ENCODE results near the gene TUFM.

TUFM gene

DNA sequence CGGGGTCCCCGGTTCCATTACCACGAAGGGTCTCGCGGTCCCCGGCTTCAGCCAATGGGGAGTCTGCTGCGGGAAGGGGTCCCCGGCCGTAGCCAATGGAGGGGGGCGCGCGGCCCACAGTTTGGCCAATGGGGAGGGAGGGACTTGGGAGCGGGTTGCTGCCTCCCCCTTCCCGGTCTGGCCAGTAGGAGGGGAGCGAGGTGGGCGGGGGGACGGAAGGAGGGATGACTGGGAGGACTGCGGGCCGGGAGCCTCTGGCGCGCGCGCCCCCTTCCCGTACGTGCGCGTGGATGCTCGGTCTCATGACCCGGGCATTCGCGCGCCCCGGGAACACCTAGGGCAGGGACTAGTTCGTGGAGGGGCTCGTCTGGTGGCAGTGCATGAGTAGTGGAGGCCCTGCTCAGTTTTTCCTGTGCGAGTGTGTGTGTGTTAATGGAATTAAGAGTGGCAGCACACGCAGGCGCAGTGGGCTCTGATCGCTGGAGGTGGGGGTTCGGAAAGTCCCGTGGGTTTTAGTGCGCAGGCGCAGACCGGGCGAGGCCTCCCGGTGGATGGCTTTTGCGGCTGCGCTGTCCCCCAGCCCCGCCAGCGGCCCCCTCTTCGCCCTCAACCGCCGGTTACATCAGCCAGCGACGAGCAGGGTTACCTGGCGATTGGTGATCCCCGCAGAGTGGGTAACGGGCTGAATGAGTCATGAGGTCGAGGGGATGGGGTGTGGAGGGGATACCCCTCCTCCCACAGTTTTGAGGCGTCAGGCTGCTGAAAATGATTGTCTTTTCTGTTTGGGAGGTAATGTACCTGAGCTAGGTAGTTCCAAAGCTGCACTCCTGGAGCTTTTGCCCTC, 22.1 kb downstream of the TUFM start:
- Histone ChIP-seq H3K4me2 (ENCODE audit: low read length) (peak overlapping the region; percentile 74), H3K27me3 (ENCODE audit: low read depth, low read length) (no peaks in the 10 kb centered on the region), H3K9me3 (ENCODE audit: insufficient read depth, low read length) (no peaks in the 10 kb centered on the region), H3K27ac (ENCODE audit: low read length) (peak overlapping the region; percentile 95), H3K79me2 (ENCODE audit: low read length) (peaks cover 69% of the 10 kb centered on the region), H3K4me1 (ENCODE audit: low read length) (peaks cover 11% of the 10 kb centered on the region), H4K20me1 (ENCODE audit: insufficient read depth, low read length) (peaks cover 25% of the 10 kb centered on the region), H3K4me3 (ENCODE audit: low read length) (peak overlapping the region; percentile 96), H2AFZ (ENCODE audit: low read depth, low read length) (no peak overlapping the region), H3K36me3 (replicated peaks; ENCODE audit: low read depth, low read length) (peaks cover 42% of the 10 kb centered on the region), H3K9ac (ENCODE audit: low read length) (peak overlapping the region; percentile 99)
- TF ChIP-seq, protein P1, sequence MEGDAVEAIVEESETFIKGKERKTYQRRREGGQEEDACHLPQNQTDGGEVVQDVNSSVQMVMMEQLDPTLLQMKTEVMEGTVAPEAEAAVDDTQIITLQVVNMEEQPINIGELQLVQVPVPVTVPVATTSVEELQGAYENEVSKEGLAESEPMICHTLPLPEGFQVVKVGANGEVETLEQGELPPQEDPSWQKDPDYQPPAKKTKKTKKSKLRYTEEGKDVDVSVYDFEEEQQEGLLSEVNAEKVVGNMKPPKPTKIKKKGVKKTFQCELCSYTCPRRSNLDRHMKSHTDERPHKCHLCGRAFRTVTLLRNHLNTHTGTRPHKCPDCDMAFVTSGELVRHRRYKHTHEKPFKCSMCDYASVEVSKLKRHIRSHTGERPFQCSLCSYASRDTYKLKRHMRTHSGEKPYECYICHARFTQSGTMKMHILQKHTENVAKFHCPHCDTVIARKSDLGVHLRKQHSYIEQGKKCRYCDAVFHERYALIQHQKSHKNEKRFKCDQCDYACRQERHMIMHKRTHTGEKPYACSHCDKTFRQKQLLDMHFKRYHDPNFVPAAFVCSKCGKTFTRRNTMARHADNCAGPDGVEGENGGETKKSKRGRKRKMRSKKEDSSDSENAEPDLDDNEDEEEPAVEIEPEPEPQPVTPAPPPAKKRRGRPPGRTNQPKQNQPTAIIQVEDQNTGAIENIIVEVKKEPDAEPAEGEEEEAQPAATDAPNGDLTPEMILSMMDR (IDR thresholded peaks at IDR 0.05; ENCODE audit: low read depth, low read length), result no peak
- no peak for TF ChIP-seq EZH2phosphoT487 (IDR thresholded peaks at IDR 0.05; ENCODE audit: low read depth)

DNA sequence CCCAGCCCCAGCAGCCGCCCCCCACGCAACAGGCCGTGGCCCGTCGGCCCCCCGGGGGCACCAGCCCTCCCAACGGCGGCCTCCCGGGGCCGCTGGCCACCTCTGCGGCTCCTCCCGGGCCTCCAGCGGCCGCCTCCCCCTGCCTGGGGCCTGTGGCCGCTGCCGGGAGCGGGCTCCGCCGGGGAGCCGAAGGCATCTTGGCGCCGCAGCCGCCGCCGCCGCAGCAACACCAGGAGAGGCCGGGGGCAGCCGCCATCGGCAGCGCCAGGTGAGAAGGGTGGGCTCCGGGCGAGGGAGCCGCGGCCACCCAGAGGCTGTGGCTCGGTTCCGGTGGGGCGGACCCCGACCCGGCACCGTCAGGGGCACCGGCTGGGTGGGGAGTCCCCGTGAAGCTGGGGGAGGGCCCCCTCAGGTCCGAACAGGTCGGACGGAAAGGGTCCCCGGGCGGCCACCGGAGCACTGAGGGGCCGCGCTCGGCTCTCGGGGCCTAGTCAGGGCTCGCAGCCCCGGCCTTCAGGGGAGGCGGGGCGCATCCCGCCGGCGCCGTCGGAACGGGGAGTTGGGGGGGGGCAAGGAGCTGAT, 22.8 kb downstream of the TUFM start:
- Histone ChIP-seq H3K36me3 (replicated peaks; ENCODE audit: low read depth, low read length) (peaks cover 42% of the 10 kb centered on the region), H3K4me3 (ENCODE audit: low read length) (peak overlapping the region; percentile 96), H3K9ac (ENCODE audit: low read length) (peak overlapping the region; percentile 99), H3K27me3 (ENCODE audit: low read depth, low read length) (no peaks in the 10 kb centered on the region), H3K9me3 (ENCODE audit: insufficient read depth, low read length) (no peaks in the 10 kb centered on the region), H4K20me1 (ENCODE audit: insufficient read depth, low read length) (peaks cover 25% of the 10 kb centered on the region), H3K4me2 (ENCODE audit: low read length) (peak overlapping the region; percentile 58), H3K27ac (ENCODE audit: low read length) (peak overlapping the region; percentile 95), H2AFZ (ENCODE audit: low read depth, low read length) (no peak overlapping the region), H3K4me1 (ENCODE audit: low read length) (peaks cover 11% of the 10 kb centered on the region), H3K79me2 (ENCODE audit: low read length) (peaks cover 62% of the 10 kb centered on the region)
- TF ChIP-seq, protein P1 (IDR thresholded peaks at IDR 0.05; ENCODE audit: low read depth, low read length), result no peak
- no peak for TF ChIP-seq EZH2phosphoT487 (IDR thresholded peaks at IDR 0.05; ENCODE audit: low read depth)

DNA sequence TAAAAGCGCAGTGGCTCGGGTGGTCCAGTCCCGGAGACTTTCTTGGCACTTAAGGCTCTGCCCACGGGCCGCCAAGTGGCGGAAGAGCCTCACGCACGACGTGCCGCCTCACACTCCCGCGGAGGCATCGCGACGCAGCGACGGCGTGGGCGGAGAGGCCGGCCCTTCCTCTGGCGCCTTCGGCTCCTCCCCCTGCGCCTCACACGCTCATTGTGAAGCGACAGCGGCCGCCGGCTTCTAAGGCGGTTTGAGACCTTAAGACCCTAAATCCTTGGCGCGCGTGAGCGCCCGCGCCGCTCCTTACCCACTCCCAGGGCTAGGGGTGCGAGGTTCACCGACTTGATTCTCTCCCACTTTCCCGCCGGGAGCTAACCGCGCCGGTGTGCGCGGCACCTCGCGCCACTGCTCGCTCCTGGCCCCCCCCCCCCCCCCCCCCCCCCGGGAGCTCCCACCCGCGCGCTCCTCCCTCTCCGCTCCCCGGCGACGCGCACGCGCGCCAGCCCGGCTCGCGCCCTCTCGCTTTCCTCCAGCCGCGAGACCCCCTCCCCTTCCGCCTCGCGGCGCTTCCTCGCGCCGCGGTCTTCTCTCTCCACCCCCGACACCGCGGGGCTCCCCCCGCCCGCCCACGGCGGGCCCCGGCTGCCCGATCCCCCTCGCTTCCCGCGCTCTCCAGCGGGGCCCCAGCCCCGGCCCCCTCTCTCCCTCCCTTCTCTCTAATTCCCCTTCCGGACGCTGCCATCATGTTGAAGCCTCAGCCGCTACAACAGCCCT, 23.4 kb downstream of the TUFM start, which contains the start of gene ATXN2L:
ATXN2L (plus strand) TSS at position 480 of the 771 bp plus-strand sequence; CDS start at position 741, 261 bp downstream.
- peaks cover 37% of the 10 kb centered on the region for H3K36me3 ChIP-seq (replicated peaks; ENCODE audit: low read depth, low read length)
- peak within 1 kb of the TSS; percentile 99 for H3K4me2 ChIP-seq (ENCODE audit: low read length)
- no peaks in the 10 kb centered on the region for H3K27me3 ChIP-seq (ENCODE audit: low read depth, low read length)
- peak within 1 kb of the TSS; percentile 99 for H3K9ac ChIP-seq (ENCODE audit: low read length)
- peak within 1 kb of the TSS; percentile 96 for H3K4me3 ChIP-seq (ENCODE audit: low read length)
- no peaks in the 10 kb centered on the region for H3K9me3 ChIP-seq (ENCODE audit: insufficient read depth, low read length)
- peaks cover 56% of the 10 kb centered on the region for H3K79me2 ChIP-seq (ENCODE audit: low read length)
- peaks cover 11% of the 10 kb centered on the region for H3K4me1 ChIP-seq (ENCODE audit: low read length)
- TF ChIP-seq, protein P1 (IDR thresholded peaks at IDR 0.05; ENCODE audit: low read depth, low read length), result no peak
- no peak for TF ChIP-seq EZH2phosphoT487 (IDR thresholded peaks at IDR 0.05; ENCODE audit: low read depth)
- peak within 1 kb of the TSS; percentile 43; the same call in 1 of the 2 replicates for H2AFZ ChIP-seq (ENCODE audit: low read depth, low read length)
- H4K20me1 ChIP-seq (ENCODE audit: insufficient read depth, low read length), result peaks cover 25% of the 10 kb centered on the region
- peak within 1 kb of the TSS; percentile 95 for H3K27ac ChIP-seq (ENCODE audit: low read length)

Measured in OCI-LY3 (cell line).